Measurements from ENCODE around the gene DGKG. TPM values are rescaled to one million over a fixed set of nuclear protein-coding genes. Genes with fewer than 3 reads are reported as not detected.

DGKG gene
- total RNA-seq, 2 donors from 2014 or later, result 0.17 to 0.64 TPM

GRCh38 chr3:186110975-186111974 is 250.8 kb downstream of the DGKG start:
- Histone ChIP-seq H3K36me3 (no peaks in the 10 kb centered on the region), H3K4me1 (peaks cover 8% of the 10 kb centered on the region), H3K27me3 (peaks cover 28% of the 10 kb centered on the region), H3K4me3 (no peak overlapping the region), H3K27ac (no peak overlapping the region), H3K9me3 (no peaks in the 10 kb centered on the region), H3K9ac (ENCODE audit: low read depth in 2 of 2, low read length in 2 of 2) (no peak overlapping the region)
- intact Hi-C loops (cut with DNase I), result no loop called here
- TF ChIP-seq, protein P1, sequence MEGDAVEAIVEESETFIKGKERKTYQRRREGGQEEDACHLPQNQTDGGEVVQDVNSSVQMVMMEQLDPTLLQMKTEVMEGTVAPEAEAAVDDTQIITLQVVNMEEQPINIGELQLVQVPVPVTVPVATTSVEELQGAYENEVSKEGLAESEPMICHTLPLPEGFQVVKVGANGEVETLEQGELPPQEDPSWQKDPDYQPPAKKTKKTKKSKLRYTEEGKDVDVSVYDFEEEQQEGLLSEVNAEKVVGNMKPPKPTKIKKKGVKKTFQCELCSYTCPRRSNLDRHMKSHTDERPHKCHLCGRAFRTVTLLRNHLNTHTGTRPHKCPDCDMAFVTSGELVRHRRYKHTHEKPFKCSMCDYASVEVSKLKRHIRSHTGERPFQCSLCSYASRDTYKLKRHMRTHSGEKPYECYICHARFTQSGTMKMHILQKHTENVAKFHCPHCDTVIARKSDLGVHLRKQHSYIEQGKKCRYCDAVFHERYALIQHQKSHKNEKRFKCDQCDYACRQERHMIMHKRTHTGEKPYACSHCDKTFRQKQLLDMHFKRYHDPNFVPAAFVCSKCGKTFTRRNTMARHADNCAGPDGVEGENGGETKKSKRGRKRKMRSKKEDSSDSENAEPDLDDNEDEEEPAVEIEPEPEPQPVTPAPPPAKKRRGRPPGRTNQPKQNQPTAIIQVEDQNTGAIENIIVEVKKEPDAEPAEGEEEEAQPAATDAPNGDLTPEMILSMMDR (IDR thresholded peaks at IDR 0.05), result no peak
- no peak for DNase-seq

GRCh38 chr3:186109897-186110803 is 251.9 kb downstream of the DGKG start:
- H3K4me3 ChIP-seq, result peak overlapping the region; percentile 65
- no peaks in the 10 kb centered on the region for H3K9me3 ChIP-seq
- DNase-seq, result peak; percentile 30
- intact Hi-C loops (cut with DNase I), result no loop called here
- peak overlapping the region; percentile 6 for H3K27ac ChIP-seq
- TF ChIP-seq, protein P1 (IDR thresholded peaks at IDR 0.05), result no peak
- H3K27me3 ChIP-seq, result peaks cover 33% of the 10 kb centered on the region
- peak overlapping the region in 1 of 2 donors; percentile 19 for H3K9ac ChIP-seq (ENCODE audit: low read depth in 2 of 2, low read length in 2 of 2)
- H3K4me1 ChIP-seq, result peaks cover 8% of the 10 kb centered on the region
- H3K36me3 ChIP-seq, result no peaks in the 10 kb centered on the region

DNA sequence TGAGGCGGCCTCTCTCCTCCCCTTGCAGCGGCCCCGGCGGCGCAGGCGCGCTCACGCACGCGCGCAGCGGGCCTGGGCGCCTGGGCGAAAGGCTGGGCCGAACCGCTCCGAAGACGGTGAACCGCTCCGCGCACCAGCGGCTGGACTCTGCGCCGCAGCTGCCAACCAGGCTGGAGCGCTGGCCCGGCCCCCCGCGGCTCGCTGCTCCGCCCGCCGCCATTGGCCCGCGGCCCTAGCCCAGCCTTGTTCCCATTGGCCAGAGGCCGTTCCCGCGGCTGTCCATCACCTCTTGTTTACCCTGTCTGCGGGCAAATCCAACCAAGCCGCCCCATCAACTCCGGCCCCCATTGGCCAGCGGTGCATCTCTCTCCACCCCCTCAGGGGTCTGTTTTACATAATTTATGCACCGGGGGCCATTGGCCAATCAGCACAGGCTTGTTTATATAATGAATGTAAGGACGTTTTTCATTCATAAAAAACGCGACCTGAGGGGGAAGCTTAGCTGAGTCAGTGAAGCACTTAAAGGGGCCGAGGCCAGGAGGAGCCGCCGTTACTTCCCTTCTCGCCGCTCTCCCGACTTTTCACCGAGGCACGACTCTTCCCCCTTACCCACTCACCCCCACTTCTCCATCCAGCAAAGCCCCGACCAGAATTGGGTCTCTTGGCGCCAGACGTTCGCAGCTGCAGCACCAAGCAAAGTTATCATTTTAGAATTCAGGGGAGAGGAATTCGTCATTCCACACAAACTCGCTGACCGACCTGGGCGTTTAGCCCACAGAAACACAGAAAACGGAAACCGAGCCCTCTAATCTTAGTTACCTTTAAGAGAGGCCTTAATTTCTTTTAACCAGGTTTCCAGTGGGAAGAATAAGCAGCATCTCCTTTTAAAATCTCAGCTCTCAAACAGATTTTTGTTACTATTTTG is 252.8 kb downstream of the DGKG start, which contains the start of gene ETV5:
Gene ETV5 (minus strand): TSS at position 149 of the 925 bp plus-strand sequence. CDS start 3,221 bp downstream, outside the sequence.
- H3K9ac ChIP-seq (ENCODE audit: low read depth in 2 of 2, low read length in 2 of 2), result peak within 1 kb of the TSS; percentile 6 to 66
- intact Hi-C loops (cut with DNase I), result no loop called here
- DNase-seq, result peak; percentile 99
- no peaks in the 10 kb centered on the region for H3K9me3 ChIP-seq
- peak within 1 kb of the TSS; percentile 58 for H3K27ac ChIP-seq
- peak within 1 kb of the TSS; percentile 65 for H3K4me3 ChIP-seq
- H3K36me3 ChIP-seq, result no peaks in the 10 kb centered on the region
- peaks cover 8% of the 10 kb centered on the region for H3K4me1 ChIP-seq
- TF ChIP-seq, protein P1 (IDR thresholded peaks at IDR 0.05), result no peak
- H3K27me3 ChIP-seq, result peaks cover 33% of the 10 kb centered on the region

GRCh38 chr3:186108106-186108940 is 253.7 kb downstream of the DGKG start:
- peak; percentile 37 for DNase-seq
- peak overlapping the region; percentile 65 for H3K4me3 ChIP-seq
- H3K27ac ChIP-seq, result peak overlapping the region; percentile 58
- no peaks in the 10 kb centered on the region for H3K36me3 ChIP-seq
- H3K9ac ChIP-seq (ENCODE audit: low read depth in 2 of 2, low read length in 2 of 2), result peak overlapping the region; percentile 6 to 66
- peaks cover 33% of the 10 kb centered on the region for H3K27me3 ChIP-seq
- TF ChIP-seq, protein P1 (IDR thresholded peaks at IDR 0.05), result no peak
- H3K4me1 ChIP-seq, result peaks cover 8% of the 10 kb centered on the region
- intact Hi-C loops (cut with DNase I), result no loop called here
- H3K9me3 ChIP-seq, result no peaks in the 10 kb centered on the region
